Adrenal gland (tissue), 5 donors: Measurements from ENCODE around the gene NLRP5.

ENCODE experiments used
- POLR2A ChIP-seq, 2 donors: fragments of 450-650 bp; IDR thresholded peaks; one replicate each; pipeline ENCODE4 v1.6.1; 2017; ENCODE audit warnings: antibody characterized with exemption in 2 of 2, mild to moderate bottlenecking in 2 of 2, moderate library complexity in 1 of 2
- TF ChIP-seq, protein P1 (sequence below), 6 experiments: fragments of 450-650 bp in 4 of 6; fragments of 200-600 bp in 2 of 6; sonication (generic) in 1 of 6; IDR thresholded peaks; 1 replicate in 5 of 6; 2 replicates in 1 of 6; pipeline versions ENCODE4 v1.5.1 to v1.8.0; 2016 to 2021; ENCODE audit warnings: antibody characterized with exemption in 6 of 6, mild to moderate bottlenecking in 2 of 6, moderate library complexity in 1 of 6
- donor health status: DM: no; HTN: no; CAD: no.

GRCh38 chr19:56097776-56098175 lies 111.2 kb downstream of the NLRP5 start:
- no peak for TF ChIP-seq POLR2A (IDR thresholded peaks at IDR 0.05)
- TF ChIP-seq, protein P1, sequence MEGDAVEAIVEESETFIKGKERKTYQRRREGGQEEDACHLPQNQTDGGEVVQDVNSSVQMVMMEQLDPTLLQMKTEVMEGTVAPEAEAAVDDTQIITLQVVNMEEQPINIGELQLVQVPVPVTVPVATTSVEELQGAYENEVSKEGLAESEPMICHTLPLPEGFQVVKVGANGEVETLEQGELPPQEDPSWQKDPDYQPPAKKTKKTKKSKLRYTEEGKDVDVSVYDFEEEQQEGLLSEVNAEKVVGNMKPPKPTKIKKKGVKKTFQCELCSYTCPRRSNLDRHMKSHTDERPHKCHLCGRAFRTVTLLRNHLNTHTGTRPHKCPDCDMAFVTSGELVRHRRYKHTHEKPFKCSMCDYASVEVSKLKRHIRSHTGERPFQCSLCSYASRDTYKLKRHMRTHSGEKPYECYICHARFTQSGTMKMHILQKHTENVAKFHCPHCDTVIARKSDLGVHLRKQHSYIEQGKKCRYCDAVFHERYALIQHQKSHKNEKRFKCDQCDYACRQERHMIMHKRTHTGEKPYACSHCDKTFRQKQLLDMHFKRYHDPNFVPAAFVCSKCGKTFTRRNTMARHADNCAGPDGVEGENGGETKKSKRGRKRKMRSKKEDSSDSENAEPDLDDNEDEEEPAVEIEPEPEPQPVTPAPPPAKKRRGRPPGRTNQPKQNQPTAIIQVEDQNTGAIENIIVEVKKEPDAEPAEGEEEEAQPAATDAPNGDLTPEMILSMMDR (IDR thresholded peaks at IDR 0.05), result no peak
